T-helper 1 cell treated with Interleukin-12 subunit alpha and Interleukin-12 subunit beta and Interleukin-4 antibody, amounts not matched to agents 30 ng/mL and 1 ng/mL, for 36 hours (primary cell): ENCODE data around the gene NTHL1. TPM values are rescaled to one million over a fixed set of nuclear protein-coding genes. Genes with fewer than 3 reads are reported as not detected.

Source experiments
- intact Hi-C: fragments of 100-400 bp; cut with micrococcal nuclease; formaldehyde crosslinking; loops from one replicate; pipeline ENCODE4 v1.15.1; 2024
- total RNA-seq: library from RNA; stranded (reverse); gene quantifications from 2 replicates; pipeline ENCODE4 v1.2.3, GENCODE V29; 2022

The NTHL1 gene
- total RNA-seq = 24.2 and 31.1 TPM in 2 replicates

DNA sequence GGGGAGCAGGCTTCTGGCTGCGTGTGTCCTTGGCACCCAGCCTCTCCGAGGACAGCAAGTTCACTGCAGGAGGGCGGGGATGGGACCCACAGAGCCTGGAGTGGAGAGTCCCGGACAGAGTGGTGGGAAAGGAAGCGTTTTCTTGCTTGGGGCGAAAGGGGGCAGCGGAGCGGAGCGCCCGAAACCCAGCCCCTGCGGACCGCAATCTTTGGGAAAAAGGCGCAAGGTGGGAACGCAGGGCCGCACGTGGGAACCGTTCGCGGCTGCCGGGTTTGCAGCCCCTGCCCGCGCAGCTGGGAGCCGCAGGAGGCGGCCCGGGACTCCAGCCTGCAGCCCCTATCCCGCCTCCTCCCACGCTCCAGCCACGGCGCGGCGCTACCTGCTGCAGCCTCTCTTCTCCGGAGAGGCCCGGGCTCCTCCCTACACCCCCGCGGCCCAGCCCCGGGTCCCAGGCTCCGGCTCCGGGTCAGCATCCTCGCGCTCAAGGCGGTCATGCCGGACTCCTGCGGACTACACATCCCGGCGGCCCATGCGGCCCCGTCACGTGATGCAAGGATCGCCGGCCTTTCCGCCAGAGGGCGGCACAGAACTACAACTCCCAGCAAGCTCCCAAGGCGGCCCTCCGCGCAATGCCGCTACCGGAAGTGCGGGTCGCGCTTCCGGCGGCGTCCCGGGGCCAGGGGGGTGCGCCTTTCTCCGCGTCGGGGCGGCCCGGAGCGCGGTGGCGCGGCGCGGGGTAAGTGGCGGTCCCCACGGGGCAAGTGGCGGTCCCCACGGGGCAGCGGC is at the start of gene NTHL1, which contains the start of gene TSC2:
Gene NTHL1 (minus strand): TSS at position 505 of the 786 bp plus-strand sequence. CDS start 11 bp downstream, at position 494.
Gene TSC2 (plus strand): TSS at position 656 of the 786 bp plus-strand sequence. CDS start 631 bp downstream, outside the sequence.
- intact Hi-C loops = loop anchor here (1.0 to 5.0 kb wide), 9 partner anchors 24 to 975 kb away; partner anchors contain the start of genes CEMP1, HCFC1R1, NDUFB10 and RNPS1

- intact Hi-C loops = no loop called here
These were observed 49.4 kb upstream of the NTHL1 start for GRCh38 chr16:2096853-2097595.

- intact Hi-C loops = no loop called here
These were observed 48.4 kb upstream of the NTHL1 start for GRCh38 chr16:2095918-2096582.

DNA sequence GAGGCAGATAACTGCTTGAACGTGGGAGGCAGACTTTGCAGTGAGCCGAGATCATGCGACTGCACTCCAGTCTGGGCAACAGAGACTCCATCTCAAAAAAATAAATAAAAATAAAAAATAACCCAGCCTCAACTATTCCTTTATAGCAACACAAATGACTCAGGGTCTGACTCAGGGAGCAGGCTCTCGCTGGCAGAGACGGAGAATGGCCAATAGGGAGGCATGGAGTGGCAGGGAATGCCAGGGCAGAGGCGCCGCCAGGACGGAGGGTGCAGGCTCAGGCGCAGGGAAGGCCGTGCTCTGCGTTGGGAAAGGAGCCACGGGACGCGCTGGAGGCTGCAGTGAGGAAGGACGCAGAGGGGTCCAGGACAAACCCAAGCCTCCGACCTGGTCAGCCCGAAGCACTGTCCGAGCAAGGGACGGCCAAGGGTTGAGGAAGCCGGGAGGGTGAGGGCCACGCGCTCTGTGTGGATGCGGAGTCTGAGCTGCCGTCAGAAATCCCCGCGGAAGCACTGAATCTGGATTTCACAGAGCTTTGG is 47.8 kb upstream of the NTHL1 start:
- intact Hi-C loops = no loop called here

- intact Hi-C loops = no loop called here
These were observed 46.2 kb upstream of the NTHL1 start for GRCh38 chr16:2093793-2094192.

DNA sequence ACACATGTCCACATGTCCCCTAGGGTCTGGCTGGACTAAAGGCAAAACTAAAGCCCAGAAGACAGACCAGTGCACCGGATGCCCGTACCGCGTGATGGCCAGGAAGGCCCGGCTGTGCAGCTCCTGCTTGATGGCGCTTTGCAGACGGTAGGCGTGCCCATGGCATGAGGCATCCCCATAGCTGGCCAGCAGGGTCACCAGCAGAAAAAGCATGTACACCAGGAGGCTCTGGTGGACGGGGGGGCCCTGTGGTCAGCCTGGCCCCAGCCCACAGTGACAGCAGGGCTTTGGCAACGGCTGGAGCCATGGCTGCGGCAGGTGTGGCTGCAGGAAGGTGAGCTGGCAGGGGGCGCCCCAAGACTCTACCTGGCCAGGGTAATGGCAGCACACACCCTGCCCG is 45.2 kb upstream of the NTHL1 start:
- intact Hi-C loops = no loop called here

GRCh38 chr16:2092256-2092620 is 44.6 kb upstream of the NTHL1 start:
- intact Hi-C loops = no loop called here

DNA sequence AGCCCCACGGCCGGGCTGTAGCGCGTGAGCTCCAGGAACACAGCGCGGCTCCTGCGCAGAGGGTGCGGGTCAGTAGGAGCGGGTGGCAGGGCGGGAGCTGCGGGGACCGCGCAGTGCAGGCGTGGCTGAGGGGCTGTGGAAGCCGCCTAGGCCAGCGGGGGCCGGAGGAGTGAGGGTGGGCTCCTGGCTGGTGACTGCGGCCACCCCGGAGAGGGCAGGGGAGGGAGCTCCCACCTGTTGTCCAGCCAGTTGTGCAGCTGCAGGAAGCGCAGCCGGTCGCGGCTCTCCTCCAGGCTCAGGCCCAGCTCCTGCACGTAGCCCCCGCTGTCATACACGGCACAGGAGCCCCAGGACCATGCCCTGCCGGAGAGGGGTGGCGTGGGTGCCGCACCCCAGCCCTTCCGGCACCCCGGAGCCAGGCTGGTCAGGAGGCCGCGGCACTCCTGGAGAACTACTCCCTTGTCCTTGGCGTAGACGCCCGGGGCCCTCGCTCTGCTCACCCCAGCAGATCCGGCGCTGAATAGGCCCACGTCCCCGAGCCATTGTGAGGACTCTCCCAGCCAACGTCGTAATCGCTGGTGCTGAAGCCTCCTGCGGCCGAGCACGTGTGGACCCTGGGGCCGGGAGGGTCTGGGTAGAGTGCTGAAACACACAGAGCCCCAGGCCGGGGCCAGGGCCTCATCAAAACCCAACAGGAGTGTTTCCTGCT is 44.1 kb upstream of the NTHL1 start:
- intact Hi-C loops = no loop called here

DNA sequence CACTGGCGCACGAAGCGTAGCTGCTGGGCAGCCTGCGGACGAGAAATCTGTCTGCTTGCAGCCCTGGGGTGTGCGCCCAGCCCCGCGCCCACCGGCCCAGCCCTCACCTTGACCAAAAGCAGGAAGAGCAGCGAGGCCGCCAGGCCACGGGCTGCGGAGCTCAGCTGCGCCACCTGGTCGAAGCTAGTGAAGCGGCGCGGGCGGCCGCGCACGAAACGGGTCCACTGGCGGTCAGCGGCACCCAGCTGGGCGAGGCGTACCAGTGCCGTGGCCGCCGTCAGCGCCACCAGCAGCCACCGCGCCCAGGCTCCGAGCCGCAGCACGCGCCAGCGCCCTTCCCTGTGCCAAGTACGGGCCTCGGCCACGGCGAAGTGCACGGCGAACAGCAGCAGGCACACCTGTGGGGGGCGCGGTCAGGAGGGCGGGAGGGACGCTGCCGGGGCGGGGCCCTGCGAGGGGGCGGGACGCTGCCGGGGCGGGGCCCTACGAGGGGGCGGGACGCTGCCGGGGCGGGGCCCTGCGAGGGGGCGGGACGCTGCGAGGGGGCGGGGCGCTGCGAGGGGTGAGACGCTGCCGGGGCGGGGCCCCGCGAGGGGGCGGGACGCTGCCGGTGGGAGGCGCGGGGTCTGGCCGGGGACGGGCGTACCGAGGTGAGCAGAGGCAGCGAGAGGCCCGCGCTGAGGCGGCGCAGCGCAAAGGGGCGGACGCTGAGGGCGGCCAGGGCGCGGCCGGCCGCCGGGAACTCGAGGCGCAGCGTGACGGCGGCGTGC is 43.3 kb upstream of the NTHL1 start:
- intact Hi-C loops = no loop called here

GRCh38 chr16:2090481-2090776 is 42.8 kb upstream of the NTHL1 start:
- intact Hi-C loops = no loop called here

DNA sequence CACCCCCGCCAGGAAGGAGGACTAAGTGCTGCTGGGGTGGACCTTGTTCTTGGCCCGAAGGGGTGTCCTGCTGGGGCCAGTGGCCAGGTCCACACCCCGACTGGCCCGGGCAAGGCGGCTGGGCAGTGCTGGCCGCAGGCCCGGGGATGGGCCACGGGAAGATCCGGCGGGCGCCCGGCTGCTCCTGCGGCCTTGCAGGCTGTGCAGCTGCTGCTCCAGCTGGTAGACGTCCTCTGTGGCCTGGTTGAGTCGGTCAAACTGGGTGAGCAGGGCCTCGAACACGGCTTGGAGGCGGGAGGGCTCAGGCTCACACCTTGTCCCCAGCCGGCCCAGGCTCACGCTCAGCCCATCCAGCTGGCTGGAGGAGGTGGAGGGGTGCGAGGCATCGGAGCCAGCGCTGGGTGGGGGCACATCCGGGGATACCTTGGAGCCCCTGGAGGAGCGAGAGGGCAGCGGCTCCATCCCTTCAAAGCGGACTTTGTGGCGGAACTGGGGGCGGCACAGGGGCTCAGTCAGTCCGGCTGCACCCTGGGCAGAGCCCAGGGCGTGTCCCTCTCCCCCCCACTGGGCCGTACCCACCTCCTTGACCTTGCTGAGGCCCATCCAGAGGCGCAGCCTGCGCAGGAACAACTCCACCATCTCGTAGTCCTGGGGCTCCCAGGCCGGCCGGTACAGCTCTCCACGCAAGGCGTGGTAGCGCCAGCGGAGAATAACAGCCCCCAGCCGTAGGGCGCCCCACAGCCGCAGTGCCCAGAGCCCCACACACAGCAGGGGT is 42.3 kb upstream of the NTHL1 start:
- intact Hi-C loops = no loop called here

- intact Hi-C loops = no loop called here
These were observed 41.2 kb upstream of the NTHL1 start for GRCh38 chr16:2088759-2089358.

- intact Hi-C loops = no loop called here
These were observed 40.4 kb upstream of the NTHL1 start for GRCh38 chr16:2087748-2088631.

DNA sequence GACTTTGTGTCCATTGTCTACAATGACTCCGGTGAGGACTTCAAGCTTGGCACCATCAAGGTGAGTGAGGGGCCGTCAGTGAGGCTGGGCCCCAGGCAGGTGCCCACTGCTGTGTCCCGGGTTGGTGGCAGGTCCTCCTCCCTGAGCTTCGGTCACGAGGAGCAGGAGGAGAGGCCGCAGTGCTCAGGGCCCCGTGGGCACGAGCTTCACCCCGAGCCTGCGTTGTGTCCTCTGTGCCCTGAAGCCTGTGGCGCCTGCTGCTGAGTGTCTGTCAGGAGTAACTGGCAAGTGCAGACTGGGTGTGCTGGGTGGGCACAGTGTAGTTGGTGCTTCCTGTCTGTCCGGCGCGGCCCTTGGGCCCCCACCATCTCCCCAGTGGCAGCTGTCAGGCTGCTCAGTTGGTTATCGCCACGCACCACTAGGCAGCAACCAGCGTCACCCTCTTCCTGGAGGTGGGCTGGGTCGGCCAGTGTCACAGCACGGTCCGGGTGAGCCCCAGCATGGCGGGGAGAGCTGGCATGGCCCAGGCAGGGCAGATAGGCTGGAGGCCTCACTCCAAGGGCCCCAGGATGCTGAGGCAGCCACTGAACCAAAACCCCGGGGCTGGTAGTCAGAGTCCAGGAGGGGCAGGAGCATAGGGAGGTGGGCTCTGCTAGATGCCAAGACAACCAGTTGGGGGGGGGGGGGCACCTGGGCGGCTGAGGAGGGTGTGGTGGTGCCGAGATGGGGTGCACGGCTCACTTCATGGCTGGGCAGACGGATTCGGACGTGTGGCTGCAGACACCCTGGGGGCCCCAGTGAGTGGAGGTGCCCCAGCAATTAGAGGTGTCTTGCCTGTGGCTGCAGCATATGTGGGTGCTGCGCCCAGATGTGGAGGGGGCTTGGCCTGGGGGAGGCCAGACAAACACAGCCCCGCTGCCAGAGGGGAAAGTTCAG is 39.4 kb upstream of the NTHL1 start:
- intact Hi-C loops = no loop called here

- intact Hi-C loops = no loop called here
These were observed 38.6 kb upstream of the NTHL1 start for GRCh38 chr16:2086106-2086742.

DNA sequence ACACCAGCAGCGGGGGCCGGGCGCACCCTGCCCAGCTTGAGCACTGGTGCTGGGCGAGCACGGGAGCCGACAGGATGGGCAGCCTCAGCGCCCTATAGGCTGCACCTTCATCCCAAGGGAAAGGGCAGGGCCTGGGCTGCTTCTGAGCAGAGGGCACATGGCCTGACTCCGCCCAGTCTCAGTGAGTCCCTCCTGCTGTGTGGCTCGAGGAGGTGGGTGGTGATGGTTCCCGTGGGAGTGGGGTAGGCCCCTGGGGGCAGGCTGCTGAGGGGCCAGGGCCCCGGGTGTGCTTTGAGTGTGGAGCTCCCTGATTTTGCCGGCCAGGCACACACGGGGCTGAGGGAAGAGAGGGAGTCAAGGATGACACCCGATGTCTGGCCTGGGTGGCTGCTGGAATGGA is 38.0 kb upstream of the NTHL1 start:
- intact Hi-C loops = no loop called here
